K562 treated with DMSO at 1 percent for 24 hours (cell line): ENCODE data around the gene KCND1. TPM values are rescaled to one million over a fixed set of nuclear protein-coding genes. Genes with fewer than 3 reads are reported as not detected.

ENCODE experiments used
- total RNA-seq: library from RNA; unstranded; fragments of 300-600 nt; gene quantifications from 2 replicates; pipeline ENCODE4 v1.2.3, GENCODE V29; 2022; ENCODE audit warnings: low read depth; ENCODE audit not compliant: insufficient read depth

The KCND1 gene
- 4.6 and 5.6 TPM in 2 replicates for total RNA-seq

DNA sequence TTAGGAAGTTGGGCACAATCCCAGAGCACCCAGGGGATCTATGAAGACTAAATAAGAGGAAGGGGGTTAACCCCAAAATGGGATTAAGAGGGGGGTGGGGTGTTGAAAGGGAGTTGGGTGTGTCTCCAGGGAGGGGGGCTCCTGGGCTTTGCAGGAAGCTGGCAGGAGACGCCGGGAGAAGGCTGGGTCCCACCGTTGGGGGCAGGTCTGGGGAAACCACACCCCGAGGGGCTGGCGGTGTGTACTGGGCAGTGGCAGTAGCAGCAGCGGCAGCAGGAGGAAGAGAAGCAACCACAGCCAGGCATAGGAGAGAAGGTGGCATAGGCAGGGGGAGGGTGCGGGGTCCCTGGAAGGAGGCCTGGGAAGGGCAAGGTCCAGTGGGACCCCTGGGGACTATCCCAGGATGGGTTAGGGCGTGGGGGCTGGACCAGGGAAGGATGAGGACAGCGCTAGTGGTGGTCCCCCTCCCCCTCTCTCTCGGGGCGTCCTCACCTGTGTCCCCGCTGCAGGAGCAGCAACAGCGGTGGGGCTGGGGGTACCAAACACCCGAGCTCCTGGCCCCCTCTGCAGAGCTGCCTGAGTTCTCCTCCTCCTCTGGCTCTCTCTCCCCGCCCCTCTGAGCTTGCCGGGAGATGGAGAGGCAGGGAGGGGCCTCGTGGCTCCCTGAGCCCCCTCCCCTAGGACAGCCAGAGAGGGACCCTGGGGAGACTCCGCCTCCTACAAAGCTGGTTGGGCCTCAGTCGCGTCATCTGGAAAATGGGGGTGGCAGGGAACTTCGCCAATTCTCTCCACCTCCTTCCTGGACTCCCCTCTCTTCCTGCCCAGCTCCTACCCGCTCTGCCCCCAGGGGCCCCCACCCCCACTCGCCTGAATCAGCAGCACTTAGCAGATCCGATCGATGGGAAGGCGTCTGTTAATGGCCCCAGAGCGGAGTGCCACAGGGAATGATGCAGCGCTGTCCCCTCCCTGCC lies at the start of gene KCND1:
Gene KCND1 (minus strand): TSS at position 596 of the 971 bp plus-strand sequence. CDS start 1,573 bp downstream, outside the sequence.

DNA sequence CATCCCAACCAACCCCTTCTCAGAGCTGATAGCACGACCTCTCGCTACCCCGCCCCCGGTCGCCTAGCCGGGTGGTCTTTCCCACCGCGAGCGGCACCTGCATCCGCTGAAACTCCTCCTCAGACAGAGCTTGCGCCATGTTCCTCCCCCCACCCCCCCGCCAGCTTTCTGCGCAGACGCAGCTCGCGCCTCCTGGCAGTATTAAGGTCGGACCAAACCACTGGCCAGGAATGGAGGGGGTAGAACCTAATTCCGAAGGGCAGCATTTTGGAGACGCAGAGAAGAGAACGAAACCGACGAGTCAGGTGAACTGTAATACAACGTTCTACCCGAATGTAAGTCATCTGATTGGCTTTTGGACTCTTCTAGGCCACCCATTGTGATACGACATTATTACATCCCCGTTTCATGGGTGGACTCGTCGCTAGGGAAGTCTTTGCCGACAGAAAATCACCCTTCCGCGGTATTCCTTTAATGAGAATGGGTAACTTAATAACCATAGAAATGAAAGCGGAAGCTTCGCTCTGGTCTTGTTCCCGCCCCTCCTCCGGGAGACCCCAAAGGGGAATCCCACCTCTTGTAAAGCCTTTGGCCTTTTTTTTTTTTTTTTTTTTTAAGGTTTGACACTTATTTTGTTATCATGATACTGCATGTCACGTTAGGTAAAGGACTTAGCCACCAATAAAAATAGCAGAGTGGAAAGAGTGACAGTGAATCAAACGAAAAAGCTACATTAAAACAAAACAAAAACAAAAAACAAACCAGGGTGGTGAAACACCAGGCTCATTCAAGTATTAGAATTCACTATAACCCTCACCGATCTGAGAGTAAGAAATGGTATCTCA lies 30.7 kb upstream of the KCND1 start, which contains the start of gene GRIPAP1:
Gene GRIPAP1 (minus strand): TSS at position 174 of the 845 bp plus-strand sequence. CDS start 35 bp downstream, at position 139.

GRCh38 chrX:48957477-48957826 lies 14.2 kb downstream of the KCND1 start, which contains the start of gene OTUD5:
TSS of gene OTUD5 (minus strand) at chrX:48957607. CDS start at chrX:48957570, 37 bp downstream.

GRCh38 chrX:48918643-48919340 lies 52.9 kb downstream of the KCND1 start, which contains the start of gene PIM2:
TSS of gene PIM2 (minus strand) at chrX:48919024. CDS start at chrX:48918834, 190 bp downstream.

DNA sequence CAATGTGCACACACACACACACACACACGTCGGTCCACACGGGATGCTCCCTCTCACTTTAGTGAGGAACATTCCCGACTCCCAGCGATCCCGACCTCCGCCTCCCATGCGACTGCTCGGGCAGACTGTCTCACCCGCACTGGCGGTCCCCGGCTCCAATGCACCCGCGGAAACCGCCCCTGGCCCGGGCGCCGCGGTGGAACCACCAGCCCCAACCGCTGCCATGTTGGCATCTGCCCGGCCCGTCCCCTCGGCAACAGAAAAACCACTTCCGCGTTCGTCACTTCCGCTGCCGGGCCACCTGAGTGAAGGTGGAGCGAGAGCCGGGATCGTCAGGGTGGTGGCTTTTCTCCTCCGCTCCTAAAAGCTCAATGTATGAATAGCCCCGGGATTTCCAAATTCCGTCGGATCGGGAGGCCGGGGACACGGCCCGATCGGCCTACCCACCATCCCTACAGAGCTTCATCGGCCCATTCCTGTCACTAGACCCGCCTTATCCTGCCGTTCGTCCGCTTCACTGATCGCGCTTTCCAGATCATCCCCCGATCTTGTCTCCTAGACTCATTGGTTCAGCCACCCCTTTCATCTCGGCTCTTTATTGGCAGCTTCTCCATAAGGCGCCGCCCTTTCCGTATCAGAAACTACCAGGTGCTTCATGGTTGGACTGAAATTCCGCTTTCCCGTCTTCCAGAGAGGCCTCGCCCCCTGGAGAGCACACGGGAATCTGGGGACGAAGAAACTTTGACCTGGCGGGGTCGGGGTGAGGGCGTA lies 60.0 kb downstream of the KCND1 start, which contains the start of gene SLC35A2:
Gene SLC35A2 (minus strand): TSS at position 235 of the 771 bp plus-strand sequence. CDS start 10 bp downstream, at position 225.

Other genes with a start within 250 kb of the KCND1 start
- gene GLOD5, start 210.1 kb downstream of the KCND1 start, total RNA-seq: 4.7 and 5.4 TPM in 2 replicates
- gene GATA1, start 185.3 kb downstream of the KCND1 start, total RNA-seq: 119 and 140 TPM in 2 replicates
- gene HDAC6, start 169.8 kb downstream of the KCND1 start, total RNA-seq: 86.8 and 94.8 TPM in 2 replicates
- 0.47 TPM in 1 of 2 replicates, not detected in the other for gene ERAS, start 145.3 kb downstream of the KCND1 start, total RNA-seq
- gene PCSK1N, start 136.2 kb downstream of the KCND1 start, total RNA-seq: 0.83 and 1.0 TPM in 2 replicates
- 291 and 301 TPM in 2 replicates for gene TIMM17B, start 74.1 kb downstream of the KCND1 start, total RNA-seq
- gene PQBP1, start 73.9 kb downstream of the KCND1 start, total RNA-seq: 255 and 262 TPM in 2 replicates
- 46.8 and 64.8 TPM in 2 replicates for gene SLC35A2, start 60.2 kb downstream of the KCND1 start, total RNA-seq
- gene PIM2, start 52.8 kb downstream of the KCND1 start, total RNA-seq: 235 and 254 TPM in 2 replicates
- 98.8 and 105 TPM in 2 replicates for gene OTUD5, start 14.2 kb downstream of the KCND1 start, total RNA-seq
- 36.8 and 37.5 TPM in 2 replicates for gene GRIPAP1, start 30.4 kb upstream of the KCND1 start, total RNA-seq
- 51.1 and 52.9 TPM in 2 replicates for gene TFE3, start 71.5 kb upstream of the KCND1 start, total RNA-seq
- gene CCDC120, start 87.2 kb upstream of the KCND1 start, total RNA-seq: 7.4 and 7.9 TPM in 2 replicates
- gene PRAF2, start 102.2 kb upstream of the KCND1 start, total RNA-seq: 4.7 and 6.1 TPM in 2 replicates
- gene WDR45, start 108.0 kb upstream of the KCND1 start, total RNA-seq: 119 and 121 TPM in 2 replicates
- 51.0 and 57.4 TPM in 2 replicates for gene GPKOW, start 151.9 kb upstream of the KCND1 start, total RNA-seq
- 3.8 and 4.0 TPM in 2 replicates for gene MAGIX, start 190.9 kb upstream of the KCND1 start, total RNA-seq
- 185 and 190 TPM in 2 replicates for gene PLP2, start 200.1 kb upstream of the KCND1 start, total RNA-seq
- gene PRICKLE3, start 214.5 kb upstream of the KCND1 start, total RNA-seq: 40.0 and 41.6 TPM in 2 replicates
- gene SYP, start 228.3 kb upstream of the KCND1 start, total RNA-seq: 0.41 and 1.2 TPM in 2 replicates